Mesothelial cell of epicardium (in vitro differentiated cells): ENCODE measurements around the gene EXOSC7. TPM values are rescaled to one million over a fixed set of nuclear protein-coding genes. Genes with fewer than 3 reads are reported as not detected.

Experiments used
- DNase-seq, 2 experiments: peaks; one replicate each; pipeline ENCODE4 v3.0.0; 2021; ENCODE audit warnings: low spot score in 2 of 2; ENCODE audit not compliant: unreplicated experiment in 2 of 2
- H3K27ac Mint-ChIP-seq: 2 replicates; pipeline ENCODE4 v1.8.0; 2021; ENCODE audit warnings: mixed read lengths
- H3K27me3 Mint-ChIP-seq: 2 replicates; pipeline ENCODE4 v1.8.0; 2021; ENCODE audit warnings: low read depth, mixed read lengths
- H3K36me3 Mint-ChIP-seq: 2 replicates; pipeline ENCODE4 v1.8.0; 2021; ENCODE audit warnings: mixed read lengths
- H3K4me1 Mint-ChIP-seq: 2 replicates; pipeline ENCODE4 v1.8.0; 2021; ENCODE audit warnings: mixed read lengths
- H3K4me3 Mint-ChIP-seq: 2 replicates; pipeline ENCODE4 v1.8.0; 2021; ENCODE audit warnings: mild to moderate bottlenecking, moderate library complexity, mixed read lengths
- H3K9me3 Mint-ChIP-seq: 2 replicates; pipeline ENCODE4 v1.8.0; 2021; ENCODE audit warnings: mixed read lengths
- CTCF ChIP-seq: fragments of 200-600 bp; sonication (generic); IDR thresholded peaks from one replicate; pipeline ENCODE4 v1.5.0; 2021; ENCODE audit warnings: antibody characterized with exemption; ENCODE audit not compliant: unreplicated experiment
- total RNA-seq: library from RNA; stranded (reverse); gene quantifications from 3 replicates; pipeline ENCODE4 v1.2.1, GENCODE V29; 2021

Gene EXOSC7
- total RNA-seq, 1 donor from 2014 or later, result 53.6 TPM

DNA sequence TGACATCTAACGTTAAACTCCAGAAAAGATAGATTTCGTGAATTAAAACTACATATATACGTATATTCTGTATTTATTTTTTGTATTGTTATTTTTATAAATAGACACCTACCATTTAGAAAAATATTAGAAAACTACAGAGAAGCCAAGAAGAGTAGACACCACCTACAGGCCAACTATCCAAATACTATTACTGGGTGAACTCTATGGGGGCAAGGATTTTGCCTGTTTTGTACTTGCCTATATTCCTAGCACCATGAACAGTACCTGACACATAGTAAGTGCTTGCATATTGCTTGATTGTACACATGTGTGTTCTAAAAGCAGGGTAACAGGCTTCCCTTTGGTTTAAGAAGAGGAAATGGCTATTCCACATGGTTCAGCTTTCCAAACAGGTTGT is 25.7 kb downstream of the EXOSC7 start:
- H3K27ac Mint-ChIP-seq, result no peak overlapping the region
- H3K4me3 Mint-ChIP-seq, result no peak overlapping the region
- peaks cover 16% of the 10 kb centered on the region for H3K9me3 Mint-ChIP-seq
- peaks cover 55% of the 10 kb centered on the region for H3K36me3 Mint-ChIP-seq
- no peak for TF ChIP-seq CTCF
- H3K4me1 Mint-ChIP-seq, result peaks cover 4% of the 10 kb centered on the region
- H3K27me3 Mint-ChIP-seq, result no peaks in the 10 kb centered on the region
- DNase-seq, result no peak

DNA sequence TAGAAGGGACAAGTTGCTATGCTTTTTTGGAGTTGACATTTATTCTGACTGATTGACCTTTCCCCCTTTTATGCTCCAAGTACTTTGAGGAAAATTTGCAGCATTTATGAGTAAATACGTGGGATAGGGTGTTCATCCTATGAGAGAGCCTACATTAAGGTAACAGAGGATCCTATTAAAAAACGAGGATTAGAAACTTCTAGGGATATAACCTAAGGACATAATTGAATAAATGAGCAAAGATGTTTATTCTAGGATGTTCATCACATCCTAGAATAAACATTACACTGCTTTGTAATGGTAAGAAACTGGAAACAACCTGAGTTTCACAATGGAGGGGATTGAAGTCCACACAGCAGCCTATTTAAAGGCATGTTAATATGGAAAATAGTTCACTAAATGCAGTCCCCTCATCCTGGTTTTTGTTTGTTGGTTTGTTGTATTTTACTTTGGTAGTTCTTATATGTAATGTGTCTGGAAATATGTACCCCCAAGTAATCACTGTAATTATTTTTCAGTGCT is 26.2 kb downstream of the EXOSC7 start:
- Mint-ChIP-seq H3K27ac (no peak overlapping the region), H3K27me3 (no peaks in the 10 kb centered on the region), H3K4me3 (no peak overlapping the region), H3K4me1 (no peaks in the 10 kb centered on the region), H3K9me3 (peaks cover 16% of the 10 kb centered on the region), H3K36me3 (peaks cover 60% of the 10 kb centered on the region)
- no peak for DNase-seq
- no peak for TF ChIP-seq CTCF

- Mint-ChIP-seq H3K4me3 (no peak overlapping the region), H3K9me3 (peaks cover 16% of the 10 kb centered on the region), H3K27me3 (no peaks in the 10 kb centered on the region), H3K4me1 (no peaks in the 10 kb centered on the region), H3K36me3 (peaks cover 60% of the 10 kb centered on the region), H3K27ac (no peak overlapping the region)
- DNase-seq, result no peak
- TF ChIP-seq CTCF, result no peak
Observed at GRCh38 chr3:45002720-45003119, 26.7 kb downstream of the EXOSC7 start.

- Mint-ChIP-seq H3K4me3 (no peak overlapping the region), H3K27ac (no peak overlapping the region), H3K4me1 (no peaks in the 10 kb centered on the region), H3K36me3 (peaks cover 63% of the 10 kb centered on the region), H3K27me3 (no peaks in the 10 kb centered on the region), H3K9me3 (peaks cover 16% of the 10 kb centered on the region)
- no peak for DNase-seq
- no peak for TF ChIP-seq CTCF
Observed at GRCh38 chr3:45003406-45003805, 27.4 kb downstream of the EXOSC7 start.

GRCh38 chr3:45003859-45004258 is 27.8 kb downstream of the EXOSC7 start:
- Mint-ChIP-seq H3K36me3 (peaks cover 63% of the 10 kb centered on the region), H3K9me3 (peaks cover 16% of the 10 kb centered on the region), H3K27me3 (no peaks in the 10 kb centered on the region), H3K4me3 (no peak overlapping the region), H3K27ac (no peak overlapping the region), H3K4me1 (no peaks in the 10 kb centered on the region)
- no peak for DNase-seq
- TF ChIP-seq CTCF, result no peak

GRCh38 chr3:45007091-45007490 is 31.0 kb downstream of the EXOSC7 start:
- peaks cover 16% of the 10 kb centered on the region for H3K9me3 Mint-ChIP-seq
- H3K27ac Mint-ChIP-seq, result no peak overlapping the region
- H3K36me3 Mint-ChIP-seq, result peaks cover 53% of the 10 kb centered on the region
- H3K27me3 Mint-ChIP-seq, result no peaks in the 10 kb centered on the region
- TF ChIP-seq CTCF, result no peak
- H3K4me1 Mint-ChIP-seq, result peaks cover 18% of the 10 kb centered on the region
- no peak overlapping the region for H3K4me3 Mint-ChIP-seq
- DNase-seq, result no peak
